ENCODE data around the gene DENND5A. TPM values are rescaled to one million over a fixed set of nuclear protein-coding genes. Genes with fewer than 3 reads are reported as not detected.
"Not testable (repeated sequence)": the region's sequence is repeated elsewhere in the genome, so short reads cannot be mapped to it uniquely, and the experiment has no call there.

The DENND5A gene
- total RNA-seq, 2 experiments from 2014 or later: 22.0 to 25.2 TPM

- ChIA-PET POLR2A (no interaction called here), CTCF (no interaction called here)
Measured at GRCh38 chr11:9267680-9268079, 2.5 kb upstream of the DENND5A start.

GRCh38 chr11:9266926-9267325, 1.8 kb upstream of the DENND5A start:
- CTCF ChIA-PET: no interaction called here
- POLR2A ChIA-PET: no interaction called here

- ChIA-PET POLR2A (interaction anchor here (0.6 kb wide), 1 partner anchor 109 kb away, joined by 3 read pairs; no protein-coding TSS in a partner anchor), CTCF (interaction anchor here (1.5 kb wide), 1 partner anchor 9 kb away, joined by 5 read pairs; no protein-coding TSS in a partner anchor)
Measured at GRCh38 chr11:9266132-9266736, 1.1 kb upstream of the DENND5A start.

- POLR2A ChIA-PET: interaction anchor here (0.6 to 1.9 kb wide), 5 partner anchors 72 to 196 kb away, joined by 3 to 11 read pairs (median 4); partner anchors contain the start of genes IPO7 and ZNF143
- CTCF ChIA-PET: interaction anchor here (0.5 to 1.5 kb wide), 4 partner anchors 11 to 270 kb away, joined by 3 to 5 read pairs (median 3); no protein-coding TSS in a partner anchor
Measured at GRCh38 chr11:9264316-9265210, 587 bp downstream of the DENND5A start.

DNA sequence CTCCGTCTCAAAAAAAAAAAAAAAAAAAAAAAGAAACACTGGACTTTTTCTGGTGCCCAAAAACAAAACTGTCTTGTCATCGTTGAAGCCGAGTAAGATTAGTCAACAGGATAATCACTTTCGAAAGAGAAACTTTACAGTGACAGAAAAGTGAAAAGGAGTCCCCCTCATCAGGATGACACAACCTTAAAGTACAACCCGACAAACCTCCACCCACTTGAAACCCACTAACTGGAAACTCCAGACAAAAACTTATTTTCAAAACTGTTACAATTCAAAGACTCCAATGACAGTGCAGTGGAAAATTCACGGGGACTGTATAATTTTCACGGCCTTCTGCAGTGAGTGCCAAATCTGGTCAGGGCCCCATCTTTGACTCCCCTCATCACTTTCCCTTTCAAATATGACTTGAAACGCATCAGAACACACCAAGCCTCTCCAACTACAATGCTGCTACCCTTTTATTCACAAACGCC, 1.3 kb downstream of the DENND5A start:
- ChIA-PET CTCF (interaction anchor here (1.1 kb wide), 1 partner anchor 121 kb away, joined by 3 read pairs; no protein-coding TSS in a partner anchor), POLR2A (interaction anchor here (0.6 to 1.9 kb wide), 2 partner anchors 73 to 121 kb away, joined by 3 to 11 read pairs; partner anchors contain the start of gene IPO7)

GRCh38 chr11:9260838-9261146, 4.4 kb downstream of the DENND5A start:
- POLR2A ChIA-PET: not testable (repeated sequence)
- CTCF ChIA-PET: interaction anchor here (0.6 kb wide), 1 partner anchor 50 kb away, joined by 3 read pairs; no protein-coding TSS in a partner anchor

DNA sequence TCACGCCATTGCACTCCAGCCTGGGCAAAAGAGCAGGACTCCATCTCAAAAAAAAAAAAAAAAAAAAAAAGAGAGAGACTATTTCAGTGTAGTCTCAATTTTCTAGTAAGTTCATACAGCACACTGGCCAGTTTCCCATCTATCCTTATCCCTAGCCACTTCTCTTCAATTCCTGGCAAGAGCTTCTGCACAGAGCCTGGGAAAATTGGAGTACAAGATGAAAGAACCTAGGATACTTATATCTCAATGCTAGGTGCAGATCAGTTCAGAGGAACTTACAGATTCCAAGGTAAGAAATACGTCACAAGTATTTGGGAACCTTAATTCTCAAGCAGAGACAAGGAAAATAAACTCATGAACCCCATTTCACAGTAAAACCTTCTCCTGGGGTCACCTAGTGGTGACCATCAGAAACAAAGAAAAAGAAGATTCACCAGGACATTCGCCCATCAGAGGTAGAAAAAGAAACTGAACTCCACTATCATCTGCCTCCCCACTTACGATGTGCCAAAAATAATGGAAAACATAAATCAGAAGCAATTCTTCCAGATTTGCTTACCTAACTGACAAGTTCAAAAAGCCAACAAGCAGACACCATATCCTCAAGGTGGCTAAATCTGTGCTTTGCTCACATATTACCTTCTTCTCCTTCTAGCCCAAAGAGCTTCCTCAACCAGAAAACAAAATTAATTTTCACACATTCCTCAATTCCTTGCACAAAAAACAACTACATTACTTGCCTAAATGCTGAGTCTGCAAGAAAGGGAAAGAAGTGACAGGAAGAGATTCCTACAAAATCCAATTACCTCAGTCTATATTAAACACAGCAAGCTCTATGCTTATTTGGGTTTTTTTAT, 4.9 kb downstream of the DENND5A start:
- ChIA-PET POLR2A (interaction anchor here (0.5 kb wide), 1 partner anchor 11 kb away, joined by 3 read pairs; no protein-coding TSS in a partner anchor), CTCF (interaction anchor here (0.7 kb wide), 1 partner anchor 72 kb away, joined by 3 read pairs; no protein-coding TSS in a partner anchor)

DNA sequence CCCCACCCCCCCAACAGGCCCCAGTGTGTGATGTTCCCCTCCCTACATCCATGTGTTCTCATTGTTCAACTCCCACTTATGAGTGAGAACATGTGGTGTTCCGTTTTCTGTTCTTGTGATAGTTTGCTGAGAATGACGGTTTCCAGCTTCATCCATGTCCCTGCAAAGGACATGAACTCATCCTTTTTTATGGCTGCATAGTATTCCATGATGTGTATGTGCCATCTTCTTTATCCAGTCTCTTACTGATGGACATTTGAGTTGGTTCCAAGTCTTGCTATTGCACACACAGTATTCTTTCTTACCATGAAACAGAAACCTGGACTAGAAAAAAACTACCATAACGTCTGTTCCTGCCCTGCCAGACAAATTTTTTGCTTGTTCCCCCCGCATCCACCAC, 6.9 kb downstream of the DENND5A start:
- POLR2A ChIA-PET, CTCF ChIA-PET: not testable (repeated sequence)

DNA sequence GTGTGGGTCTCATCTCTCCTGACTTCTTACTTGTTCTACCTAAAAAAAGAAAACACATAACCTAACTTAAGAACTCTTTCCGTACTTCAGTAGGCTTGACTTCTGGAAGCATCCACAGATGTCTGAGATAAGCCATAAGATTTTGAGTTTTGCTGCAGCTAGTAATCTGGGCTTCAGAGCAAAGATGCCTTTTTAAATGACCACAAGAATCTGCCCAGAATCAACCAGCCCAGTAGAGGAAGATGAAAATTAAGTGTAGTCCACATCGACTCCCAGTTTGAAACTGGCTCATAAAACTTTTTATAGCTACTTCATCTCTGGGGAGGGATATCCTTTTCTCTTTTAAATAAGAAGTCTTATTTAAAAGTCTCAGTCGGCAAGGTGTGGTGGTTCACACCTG, 10.7 kb downstream of the DENND5A start:
- ChIA-PET CTCF (no interaction called here), POLR2A (no interaction called here)

- ChIA-PET CTCF (no interaction called here), POLR2A (interaction anchor here (0.7 kb wide), 1 partner anchor 27 kb away, joined by 3 read pairs; no protein-coding TSS in a partner anchor)
Measured at GRCh38 chr11:9253086-9253485, 12.1 kb downstream of the DENND5A start.

GRCh38 chr11:9251311-9251710, 13.8 kb downstream of the DENND5A start:
- ChIA-PET POLR2A (interaction anchor here (0.6 kb wide), 1 partner anchor 250 kb away, joined by 3 read pairs; no protein-coding TSS in a partner anchor), CTCF (no interaction called here)

DNA sequence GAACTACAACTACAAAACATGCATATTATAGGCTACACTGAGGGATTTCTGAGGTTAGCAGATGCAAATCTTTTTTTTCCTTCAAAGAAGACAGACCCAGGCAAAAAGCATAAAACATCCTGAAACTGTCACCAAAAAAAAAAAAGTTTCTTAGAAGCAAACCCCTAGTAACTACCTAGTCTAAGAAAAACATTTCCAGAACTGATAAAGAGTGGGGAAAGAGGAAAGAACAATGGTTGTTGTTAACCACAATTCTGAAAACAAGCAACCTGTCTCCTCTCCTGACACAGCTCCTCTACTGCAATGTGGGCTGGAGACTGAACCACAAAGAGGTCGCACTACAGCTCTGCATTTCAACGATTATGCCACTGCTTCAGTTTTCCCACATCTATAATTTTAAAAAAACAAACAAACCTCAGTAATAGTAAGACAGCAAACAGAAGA, 15.0 kb downstream of the DENND5A start:
- ChIA-PET POLR2A (interaction anchor here (1.0 kb wide), 1 partner anchor 39 kb away, joined by 5 read pairs; no protein-coding TSS in a partner anchor), CTCF (no interaction called here)

- ChIA-PET CTCF (no interaction called here), POLR2A (interaction anchor here (0.7 kb wide), 1 partner anchor 11 kb away, joined by 3 read pairs; no protein-coding TSS in a partner anchor)
Measured at GRCh38 chr11:9249252-9249651, 15.9 kb downstream of the DENND5A start.

DNA sequence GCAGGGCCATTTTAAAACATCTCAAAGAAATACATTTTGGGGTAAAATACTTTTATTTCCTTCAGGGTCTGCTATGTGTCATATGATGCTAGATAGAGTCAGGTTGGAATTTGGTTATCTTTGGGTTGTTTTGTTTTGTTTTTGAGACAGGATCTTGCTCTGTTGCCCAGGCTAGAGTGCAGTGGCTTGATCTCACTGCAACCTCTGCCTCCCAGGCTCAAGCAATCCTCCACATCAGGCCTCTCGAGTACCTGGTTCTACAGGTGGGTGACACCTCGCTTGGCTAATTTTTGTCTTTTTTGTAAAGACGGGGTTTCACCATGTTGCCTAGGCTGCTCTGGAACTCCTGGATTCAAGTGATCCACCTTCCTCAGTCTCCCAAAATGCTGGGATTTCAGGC, 17.3 kb downstream of the DENND5A start:
- CTCF ChIA-PET: interaction anchor here (0.6 kb wide), 1 partner anchor 104 kb away, joined by 7 read pairs; no protein-coding TSS in a partner anchor
- POLR2A ChIA-PET: no interaction called here

GRCh38 chr11:9236242-9236641, 28.9 kb downstream of the DENND5A start:
- POLR2A ChIA-PET: not testable (repeated sequence)
- CTCF ChIA-PET: interaction anchor here (0.5 kb wide), 1 partner anchor 892 kb away, joined by 4 read pairs; no protein-coding TSS in a partner anchor

GRCh38 chr11:9232482-9232881, 32.7 kb downstream of the DENND5A start:
- ChIA-PET POLR2A (interaction anchor here (0.6 kb wide), 1 partner anchor 49 kb away, joined by 3 read pairs; no protein-coding TSS in a partner anchor), CTCF (no interaction called here)

DNA sequence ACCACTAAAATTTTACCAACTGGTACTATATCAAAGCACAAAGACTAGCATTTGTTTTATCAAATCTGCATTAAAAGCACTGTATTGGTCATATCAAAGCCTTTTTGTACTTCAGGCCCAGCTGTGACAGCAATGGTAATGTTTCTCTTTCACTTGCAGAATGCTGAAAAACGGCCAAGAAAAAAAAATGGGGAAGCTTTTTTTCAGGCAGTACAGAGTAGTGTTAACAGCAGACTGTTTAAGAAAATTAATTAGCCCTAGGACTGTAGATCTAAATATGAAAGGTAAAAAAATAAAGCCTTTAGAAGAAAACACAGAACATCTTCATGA, 33.3 kb downstream of the DENND5A start:
- ChIA-PET CTCF (no interaction called here), POLR2A (interaction anchor here (0.6 kb wide), 1 partner anchor 49 kb away, joined by 3 read pairs; no protein-coding TSS in a partner anchor)

DNA sequence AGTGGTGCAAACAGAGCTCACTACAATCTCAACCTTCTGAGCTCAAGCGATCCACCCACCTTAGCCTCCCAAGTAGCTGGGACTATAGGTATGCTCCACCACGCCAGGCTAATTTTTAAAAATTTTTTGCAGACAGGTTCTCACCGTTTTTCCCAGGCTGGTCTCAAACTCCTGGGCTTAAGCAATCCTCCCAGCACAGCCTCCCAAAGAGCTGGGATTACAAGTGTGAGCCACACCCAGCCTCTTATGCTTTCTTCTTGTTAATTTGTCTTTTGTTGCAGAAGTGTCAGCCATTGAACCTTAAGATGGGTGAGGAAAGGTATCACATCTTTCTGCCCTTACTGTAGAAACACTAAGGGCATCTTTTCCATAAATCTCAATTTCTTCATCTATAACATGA, 34.9 kb downstream of the DENND5A start:
- ChIA-PET CTCF (interaction anchor here (0.6 kb wide), 1 partner anchor 180 kb away, joined by 4 read pairs; no protein-coding TSS in a partner anchor), POLR2A (no interaction called here)

DNA sequence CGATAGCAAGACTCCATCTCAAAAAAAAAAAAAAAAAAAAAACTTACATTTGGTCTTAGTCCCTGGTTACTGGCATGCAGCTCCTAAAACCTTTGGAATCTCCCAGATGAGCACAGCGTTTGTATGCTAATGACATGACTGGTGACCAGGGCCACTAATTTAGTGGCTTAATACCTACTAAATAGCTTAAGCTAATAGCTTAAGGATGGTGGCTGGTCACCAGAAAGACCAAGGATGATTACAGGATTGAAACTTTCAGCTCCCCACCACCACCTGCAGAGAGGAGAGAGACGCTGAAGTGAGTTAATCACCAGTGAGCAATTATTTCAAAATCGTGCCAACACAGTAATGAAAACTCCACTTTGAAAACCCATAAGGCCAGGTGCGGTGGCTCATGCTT, 37.1 kb downstream of the DENND5A start:
- POLR2A ChIA-PET: no interaction called here
- CTCF ChIA-PET: interaction anchor here (0.6 kb wide), 1 partner anchor 58 kb away, joined by 3 read pairs; no protein-coding TSS in a partner anchor
